Neural cell (in vitro differentiated cells): Measurements from ENCODE around the gene TSPAN9. TPM values are rescaled to one million over a fixed set of nuclear protein-coding genes. Genes with fewer than 3 reads are reported as not detected.

Source experiments
- H2AFZ ChIP-seq: fragments of 200-600, 300-800 bp; sonication (generic), shearing (Covaris generic); 2 replicates; pipeline ENCODE4 v1.6.0; 2014; ENCODE audit warnings: low read depth, mild to moderate bottlenecking, antibody characterized with exemption, low read length, moderate library complexity
- H3F3A ChIP-seq: fragments of 200-600 bp; shearing (Covaris generic); 2 replicates; pipeline ENCODE4 v1.6.1; 2016; ENCODE audit warnings: mild to moderate bottlenecking, moderate library complexity, mixed read lengths, antibody characterized with exemption, low read length; ENCODE audit not compliant: insufficient read depth, poor library complexity, severe bottlenecking
- H3K27ac ChIP-seq: fragments of 200-600, 300-800 bp; sonication (generic), shearing (Covaris generic); 2 replicates; pipeline ENCODE4 v1.5.1; 2014; ENCODE audit warnings: mild to moderate bottlenecking, low read length, moderate library complexity
- H3K27me3 ChIP-seq: fragments of 300-800, 200-600 bp; sonication (generic), shearing (Covaris generic); 2 replicates; pipeline ENCODE4 v1.6.0; 2014; ENCODE audit warnings: mild to moderate bottlenecking, low read depth, low read length, moderate library complexity; ENCODE audit not compliant: insufficient read depth
- H3K36me3 ChIP-seq: fragments of 300-800, 200-600 bp; sonication (generic), shearing (Covaris generic); 2 replicates; pipeline ENCODE4 v1.5.1; 2014; ENCODE audit warnings: mild to moderate bottlenecking, antibody characterized with exemption, low read length, moderate library complexity; ENCODE audit not compliant: insufficient read depth
- H3K4me2 ChIP-seq: fragments of 300-800, 200-600 bp; sonication (generic), shearing (Covaris generic); 2 replicates; pipeline ENCODE4 v1.6.0; 2014; ENCODE audit warnings: mild to moderate bottlenecking, low read length
- H3K4me3 ChIP-seq: fragments of 300-800, 200-600 bp; sonication (generic), shearing (Covaris generic); 2 replicates; pipeline ENCODE4 v1.5.1; 2014; ENCODE audit warnings: mild to moderate bottlenecking, low read length, moderate library complexity
- H3K79me2 ChIP-seq: fragments of 200-600 bp; shearing (Covaris generic); replicated peaks from 2 replicates; pipeline ENCODE4 v1.6.0; 2014; ENCODE audit warnings: mild to moderate bottlenecking, low read length, moderate library complexity; ENCODE audit not compliant: insufficient read depth
- H3K9ac ChIP-seq: fragments of 300-800, 200-600 bp; sonication (generic), shearing (Covaris generic); 2 replicates; pipeline ENCODE4 v1.6.1; 2016; ENCODE audit warnings: mild to moderate bottlenecking, low read length, mixed read lengths
- H3K9me2 ChIP-seq: fragments of 200-600 bp; shearing (Covaris generic); 2 replicates; pipeline ENCODE4 v1.6.1; 2016; ENCODE audit warnings: mild to moderate bottlenecking, low read length, mixed read lengths; ENCODE audit not compliant: insufficient read depth
- H3K9me3 ChIP-seq: fragments of 200-600, 300-800 bp; sonication (generic), shearing (Covaris generic); 2 replicates; pipeline ENCODE4 v1.6.1; 2016; ENCODE audit warnings: mild to moderate bottlenecking, mixed run types, low read length, moderate library complexity, mixed read lengths
- H4K20me1 ChIP-seq: fragments of 200-600 bp; shearing (Covaris generic); 2 replicates; pipeline ENCODE4 v1.6.1; 2016; ENCODE audit warnings: mild to moderate bottlenecking, mixed run types; ENCODE audit not compliant: insufficient read depth
- EP300 ChIP-seq: fragments of 450-650 bp; conservative IDR thresholded peaks from 2 replicates; pipeline ENCODE4 v1.6.1; 2014; ENCODE audit warnings: antibody characterized with exemption, mild to moderate bottlenecking, moderate library complexity; ENCODE audit not compliant: poor library complexity, severe bottlenecking
- EZH2 ChIP-seq: fragments of 200-600, 300-800 bp; shearing (Covaris generic), sonication (generic); IDR thresholded peaks from 2 replicates; pipeline ENCODE4 v1.6.1; 2014; ENCODE audit warnings: antibody characterized with exemption, low read length, borderline replicate concordance, mild to moderate bottlenecking; ENCODE audit not compliant: insufficient read depth, poor library complexity, severe bottlenecking
- MXI1 ChIP-seq: fragments of 450-650 bp; conservative IDR thresholded peaks from 2 replicates; pipeline ENCODE4 v1.6.1; 2014; ENCODE audit warnings: antibody characterized with exemption, mild to moderate bottlenecking; ENCODE audit not compliant: poor library complexity, severe bottlenecking
- POLR2AphosphoS5 ChIP-seq: IDR thresholded peaks from 2 replicates; pipeline ENCODE4 v1.6.1; 2012
- RAD21 ChIP-seq: fragments of 450-650 bp; conservative IDR thresholded peaks from 2 replicates; pipeline ENCODE4 v1.6.1; 2014; ENCODE audit warnings: antibody characterized with exemption, mild to moderate bottlenecking, moderate library complexity
- REST ChIP-seq: IDR thresholded peaks from 2 replicates; pipeline ENCODE4 v1.6.1; 2012; ENCODE audit warnings: borderline replicate concordance
- SMC3 ChIP-seq: fragments of 450-650 bp; conservative IDR thresholded peaks from 2 replicates; pipeline ENCODE4 v1.6.1; 2014; ENCODE audit warnings: antibody characterized with exemption, mild to moderate bottlenecking, moderate library complexity; ENCODE audit not compliant: poor library complexity
- TAF1 ChIP-seq: IDR thresholded peaks from 2 replicates; pipeline ENCODE4 v1.6.1; 2012; ENCODE audit warnings: low read depth
- polyA plus RNA-seq: library from polyadenylated mRNA; depleted of rRNA; stranded (reverse); fragments of >200 nt; gene quantifications from 2 replicates; pipeline ENCODE4 v1.2.3, GENCODE V29; 2014
- TF ChIP-seq, protein P1 (sequence below): fragments of 450-650 bp; IDR thresholded peaks from 2 replicates; pipeline ENCODE4 v1.5.1; 2014; ENCODE audit warnings: antibody characterized with exemption, mild to moderate bottlenecking, moderate library complexity; ENCODE audit not compliant: poor library complexity, severe bottlenecking

TSPAN9 gene
- polyA plus RNA-seq, 1 donor from 2014 or later = 11.9 TPM

GRCh38 chr12:3223601-3224529 lies 146.7 kb downstream of the TSPAN9 start:
- Histone ChIP-seq H3K9ac (peak overlapping the region; percentile 34), H3K4me3 (no peak overlapping the region), H3K27me3 (no peaks in the 10 kb centered on the region), H3K9me2 (no peaks in the 10 kb centered on the region), H3K36me3 (no peaks in the 10 kb centered on the region), H3K9me3 (peaks cover 5% of the 10 kb centered on the region), H3K79me2 (no peaks in the 10 kb centered on the region), H4K20me1 (no peaks in the 10 kb centered on the region), H3F3A (peaks cover 6% of the 10 kb centered on the region), H3K4me2 (no peak overlapping the region), H2AFZ (no peak overlapping the region), H3K27ac (peak overlapping the region; percentile 72)
- TF ChIP-seq TAF1 = no peak
- TF ChIP-seq SMC3 = no peak
- no peak for TF ChIP-seq RAD21
- no peak for TF ChIP-seq EP300
- no peak for TF ChIP-seq POLR2AphosphoS5
- TF ChIP-seq MXI1 = no peak
- TF ChIP-seq REST = no peak
- TF ChIP-seq, protein P1, sequence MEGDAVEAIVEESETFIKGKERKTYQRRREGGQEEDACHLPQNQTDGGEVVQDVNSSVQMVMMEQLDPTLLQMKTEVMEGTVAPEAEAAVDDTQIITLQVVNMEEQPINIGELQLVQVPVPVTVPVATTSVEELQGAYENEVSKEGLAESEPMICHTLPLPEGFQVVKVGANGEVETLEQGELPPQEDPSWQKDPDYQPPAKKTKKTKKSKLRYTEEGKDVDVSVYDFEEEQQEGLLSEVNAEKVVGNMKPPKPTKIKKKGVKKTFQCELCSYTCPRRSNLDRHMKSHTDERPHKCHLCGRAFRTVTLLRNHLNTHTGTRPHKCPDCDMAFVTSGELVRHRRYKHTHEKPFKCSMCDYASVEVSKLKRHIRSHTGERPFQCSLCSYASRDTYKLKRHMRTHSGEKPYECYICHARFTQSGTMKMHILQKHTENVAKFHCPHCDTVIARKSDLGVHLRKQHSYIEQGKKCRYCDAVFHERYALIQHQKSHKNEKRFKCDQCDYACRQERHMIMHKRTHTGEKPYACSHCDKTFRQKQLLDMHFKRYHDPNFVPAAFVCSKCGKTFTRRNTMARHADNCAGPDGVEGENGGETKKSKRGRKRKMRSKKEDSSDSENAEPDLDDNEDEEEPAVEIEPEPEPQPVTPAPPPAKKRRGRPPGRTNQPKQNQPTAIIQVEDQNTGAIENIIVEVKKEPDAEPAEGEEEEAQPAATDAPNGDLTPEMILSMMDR = no peak
- no peak for TF ChIP-seq EZH2

DNA sequence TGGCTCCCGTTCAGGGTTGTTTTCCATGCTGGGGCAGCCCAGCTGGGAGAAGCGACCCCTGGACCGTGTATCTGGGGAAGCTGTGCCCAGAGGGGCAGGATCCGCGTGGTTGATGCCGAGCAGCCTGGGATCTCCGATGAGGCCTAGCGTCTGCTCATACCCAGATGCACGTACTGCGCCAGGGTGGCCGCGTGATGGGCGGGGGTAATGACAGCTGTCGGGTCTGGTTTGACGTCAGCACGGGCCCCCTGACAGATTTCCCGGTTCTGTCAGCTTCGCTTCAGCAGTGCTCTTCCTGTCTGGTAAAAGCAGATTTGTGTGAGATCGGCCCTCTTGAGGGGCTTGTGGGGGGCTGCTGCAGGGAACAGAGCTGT lies 147.3 kb downstream of the TSPAN9 start:
- peak overlapping the region; percentile 72 for H3K27ac ChIP-seq

More for the DNA sequence above, 147.3 kb downstream of the TSPAN9 start:
- peaks cover 9% of the 10 kb centered on the region for H3K9me3 ChIP-seq
- H3K36me3 ChIP-seq = no peaks in the 10 kb centered on the region
- H3K79me2 ChIP-seq = no peaks in the 10 kb centered on the region
- H4K20me1 ChIP-seq = no peaks in the 10 kb centered on the region
- H2AFZ ChIP-seq = no peak overlapping the region
- TF ChIP-seq MXI1 (no peak), TAF1 (no peak), EP300 (no peak), EZH2 (no peak), SMC3 (no peak), POLR2AphosphoS5 (no peak), RAD21 (no peak), REST (no peak)
- TF ChIP-seq, protein P1 = no peak
- peaks cover 6% of the 10 kb centered on the region for H3F3A ChIP-seq
- H3K4me3 ChIP-seq = no peak overlapping the region
- H3K27me3 ChIP-seq = no peaks in the 10 kb centered on the region
- H3K4me2 ChIP-seq = no peak overlapping the region
- H3K9me2 ChIP-seq = no peaks in the 10 kb centered on the region
- peak overlapping the region; percentile 20 for H3K9ac ChIP-seq
